NCI-H1092 treated with DMSO at 0.1 percent for 48 hours (cell line): ENCODE measurements around the gene SPSB3.

Experiments used
- DNase-seq: peaks from one replicate; lab custom pipeline; 2025; lab: John Stamatoyannopoulos, UW

SPSB3 gene

DNA sequence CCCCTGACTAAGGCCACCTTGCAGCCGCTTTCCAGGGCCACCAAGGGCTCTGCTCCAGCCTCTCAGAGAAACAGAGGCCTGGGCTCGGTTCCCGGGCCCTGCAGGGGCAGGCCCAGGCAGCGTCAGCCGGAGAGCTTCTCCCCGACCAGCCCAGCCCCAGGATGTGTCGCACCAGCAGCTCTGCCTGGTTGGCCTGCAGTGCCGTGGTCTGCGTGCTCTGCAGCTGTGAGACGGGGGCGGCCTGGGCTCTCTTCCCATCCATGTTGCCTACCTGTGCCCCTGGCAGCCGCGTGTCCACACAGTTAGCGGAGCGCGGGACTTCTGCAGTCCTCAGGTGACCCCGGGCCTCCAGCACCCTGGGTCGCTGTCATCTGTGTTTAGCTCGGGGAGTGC is 6.3 kb upstream of the SPSB3 start:
- no peak for DNase-seq

DNA sequence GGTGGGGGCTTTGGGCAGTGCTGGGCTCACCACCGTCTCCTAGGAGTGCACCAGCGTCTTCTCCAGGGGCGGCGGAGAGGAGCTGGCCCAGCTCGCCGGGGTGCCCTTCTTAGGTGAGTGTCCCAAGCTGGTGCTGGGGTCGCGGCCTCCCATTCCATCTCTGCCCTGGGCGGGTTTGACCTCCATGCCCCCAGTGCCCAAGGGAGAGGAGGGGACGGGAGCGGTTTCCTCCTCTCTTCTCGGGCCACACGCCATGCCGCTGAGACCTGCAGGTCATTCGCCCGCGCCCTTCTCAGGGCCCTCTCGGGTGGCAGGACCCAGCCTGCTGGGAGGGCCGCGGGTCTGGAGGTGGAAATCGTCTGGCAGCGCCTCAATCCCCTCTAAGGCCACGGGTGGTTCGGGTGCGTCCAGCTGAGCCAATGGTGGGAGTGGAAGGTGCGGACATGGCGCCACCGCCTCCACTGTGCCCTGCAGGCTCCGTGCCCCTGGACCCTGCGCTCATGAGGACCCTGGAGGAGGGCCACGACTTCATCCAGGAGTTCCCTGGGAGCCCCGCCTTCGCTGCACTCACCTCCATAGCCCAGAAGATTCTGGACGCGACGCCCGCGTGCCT is 5.8 kb upstream of the SPSB3 start:
- no peak for DNase-seq

GRCh38 chr16:1787322-1788094 is 5.1 kb upstream of the SPSB3 start:
- DNase-seq: no peak

DNA sequence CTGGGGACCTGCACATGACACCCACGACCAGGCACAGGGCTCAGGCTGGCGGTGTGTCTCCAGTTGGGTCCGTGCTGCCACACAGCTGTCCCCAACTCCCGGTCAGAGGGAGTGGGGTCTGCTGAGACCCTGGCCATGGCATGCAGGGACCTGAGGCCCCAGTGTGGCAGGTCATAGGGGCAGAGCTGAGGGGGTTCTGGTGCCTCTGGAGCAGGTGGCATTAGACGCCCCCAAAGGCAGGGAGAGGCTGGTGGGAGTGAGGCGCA is 4.6 kb upstream of the SPSB3 start:
- DNase-seq: no peak

- DNase-seq: no peak
These were observed 4.1 kb upstream of the SPSB3 start for GRCh38 chr16:1786242-1787055.

GRCh38 chr16:1785846-1786170 is 3.4 kb upstream of the SPSB3 start:
- no peak for DNase-seq

GRCh38 chr16:1784977-1785845 is 2.8 kb upstream of the SPSB3 start:
- DNase-seq: no peak

DNA sequence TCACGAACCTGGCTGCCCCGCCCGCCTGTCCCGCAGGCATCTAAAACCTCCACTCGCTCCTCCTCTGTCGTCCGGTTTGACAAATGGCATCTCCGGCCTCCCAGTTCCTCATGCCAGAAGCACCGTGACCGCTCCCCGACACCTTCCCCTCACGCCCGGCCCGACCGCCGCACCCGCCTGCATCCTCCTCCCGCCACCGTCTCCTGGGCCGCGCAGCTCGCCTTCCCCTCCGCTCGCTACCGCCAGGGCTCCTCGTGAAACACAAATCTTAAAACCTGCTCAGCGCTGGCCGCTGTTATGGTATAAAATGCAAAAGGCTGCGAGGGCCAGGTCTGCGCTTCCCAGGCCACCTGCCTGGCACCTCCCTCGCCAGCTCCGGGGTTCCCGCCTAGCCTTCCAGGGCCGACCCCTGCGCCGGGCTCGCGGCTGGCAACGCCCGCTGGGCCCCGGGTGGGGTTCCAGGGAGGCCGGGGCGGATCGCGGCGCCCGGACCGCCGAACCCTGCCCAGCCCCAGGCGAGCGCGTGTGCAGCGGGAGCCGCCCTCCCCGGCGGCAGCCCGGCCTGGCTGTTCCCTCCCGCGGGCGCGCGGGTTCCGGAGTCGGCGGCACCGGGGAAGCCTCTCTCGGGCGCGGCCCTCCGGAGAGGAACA is 488 bp downstream of the SPSB3 start:
- peak; percentile 31 for DNase-seq

- DNase-seq: no peak
These were observed 1.1 kb downstream of the SPSB3 start for GRCh38 chr16:1781254-1781653.

DNA sequence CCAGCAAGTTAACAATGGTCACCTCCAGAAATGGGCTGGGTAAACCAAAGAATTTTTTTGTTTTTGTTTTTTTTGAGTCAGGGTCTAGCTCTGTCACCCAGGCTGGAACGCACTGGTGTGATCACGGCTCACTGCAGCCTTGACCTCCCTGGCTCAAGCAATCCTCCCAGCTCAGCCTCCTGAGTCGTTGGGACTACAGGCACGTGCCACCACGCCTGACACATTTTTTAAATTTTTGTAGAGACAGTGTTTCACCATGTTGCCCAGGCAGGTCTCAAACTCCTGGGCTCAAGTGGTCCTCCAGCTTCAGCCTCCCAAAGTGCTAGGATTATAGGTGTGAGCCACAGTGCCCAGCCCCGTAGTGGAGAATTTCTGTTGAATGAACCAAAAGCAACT is 1.7 kb downstream of the SPSB3 start:
- DNase-seq: no peak

GRCh38 chr16:1779741-1780676 is 2.4 kb downstream of the SPSB3 start:
- no peak for DNase-seq

DNA sequence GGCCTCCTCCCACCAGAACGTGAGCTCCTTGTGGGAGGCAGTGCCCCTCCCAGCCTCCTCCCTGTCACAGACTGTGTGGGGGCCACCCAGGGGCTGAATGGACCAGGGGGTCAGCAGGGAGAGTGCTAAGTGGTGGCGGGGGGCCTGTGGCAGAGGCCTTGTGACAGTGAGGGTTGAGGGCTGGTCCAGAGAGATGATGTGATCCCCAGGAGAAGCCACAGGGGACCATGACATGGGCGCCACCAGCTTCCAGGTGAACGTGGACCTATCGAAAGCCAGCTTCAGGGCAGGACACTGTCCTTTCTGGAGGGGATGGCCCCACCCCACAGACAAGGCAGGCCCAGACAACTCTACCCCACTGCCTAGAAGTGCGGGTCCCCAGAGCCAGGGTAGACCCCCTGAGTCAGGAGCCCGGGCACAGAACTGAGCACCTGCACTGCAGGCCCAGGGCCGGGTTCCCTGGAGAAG is 3.1 kb downstream of the SPSB3 start:
- DNase-seq: no peak

DNA sequence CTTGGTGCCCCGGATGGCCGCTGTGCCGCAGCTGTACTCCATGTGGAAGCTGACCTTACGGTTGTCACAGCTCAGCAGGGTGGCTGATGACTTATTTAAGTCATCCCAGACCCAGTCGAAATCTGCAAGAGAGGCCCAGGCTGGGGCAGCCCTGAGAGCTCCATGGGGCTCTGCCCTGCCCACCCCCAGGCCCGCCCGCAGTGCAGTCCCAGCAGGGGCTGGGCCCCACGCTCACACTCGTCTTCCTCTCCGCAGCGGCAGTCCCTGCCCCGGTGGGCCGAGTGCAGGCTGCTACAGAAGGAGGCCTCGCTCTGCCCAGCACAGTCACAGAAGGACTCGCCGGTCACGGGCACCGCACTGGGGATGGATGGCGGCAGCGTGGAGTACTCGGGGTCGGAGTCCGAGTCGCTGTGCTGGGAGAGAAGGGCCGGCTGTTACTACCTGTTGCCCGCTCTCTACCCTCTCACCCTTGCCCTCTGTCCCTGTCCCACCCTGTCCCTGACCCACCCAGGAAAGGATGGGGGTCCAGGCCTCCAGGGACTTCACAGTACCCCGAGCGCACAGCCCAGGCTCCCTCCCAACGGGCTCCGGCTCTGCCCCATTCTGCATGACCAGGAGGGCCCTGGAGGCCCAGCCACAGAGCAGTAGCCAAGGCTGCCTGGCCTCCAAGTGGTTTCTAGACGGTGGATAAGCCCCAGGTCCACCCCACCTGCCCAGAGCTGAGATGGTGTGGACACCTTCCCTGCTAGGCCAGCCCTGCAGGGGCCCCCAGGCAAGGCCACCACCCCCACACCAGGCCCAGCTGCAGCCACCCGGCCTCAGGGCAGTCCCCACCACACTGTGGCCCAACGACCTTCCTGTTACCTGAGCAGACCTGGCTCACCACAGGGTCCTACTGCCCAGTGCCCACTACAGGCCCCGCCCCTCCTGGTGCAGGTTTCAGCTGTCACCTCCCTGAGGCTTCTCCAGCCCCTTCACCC is 3.9 kb downstream of the SPSB3 start:
- DNase-seq: no peak

DNA sequence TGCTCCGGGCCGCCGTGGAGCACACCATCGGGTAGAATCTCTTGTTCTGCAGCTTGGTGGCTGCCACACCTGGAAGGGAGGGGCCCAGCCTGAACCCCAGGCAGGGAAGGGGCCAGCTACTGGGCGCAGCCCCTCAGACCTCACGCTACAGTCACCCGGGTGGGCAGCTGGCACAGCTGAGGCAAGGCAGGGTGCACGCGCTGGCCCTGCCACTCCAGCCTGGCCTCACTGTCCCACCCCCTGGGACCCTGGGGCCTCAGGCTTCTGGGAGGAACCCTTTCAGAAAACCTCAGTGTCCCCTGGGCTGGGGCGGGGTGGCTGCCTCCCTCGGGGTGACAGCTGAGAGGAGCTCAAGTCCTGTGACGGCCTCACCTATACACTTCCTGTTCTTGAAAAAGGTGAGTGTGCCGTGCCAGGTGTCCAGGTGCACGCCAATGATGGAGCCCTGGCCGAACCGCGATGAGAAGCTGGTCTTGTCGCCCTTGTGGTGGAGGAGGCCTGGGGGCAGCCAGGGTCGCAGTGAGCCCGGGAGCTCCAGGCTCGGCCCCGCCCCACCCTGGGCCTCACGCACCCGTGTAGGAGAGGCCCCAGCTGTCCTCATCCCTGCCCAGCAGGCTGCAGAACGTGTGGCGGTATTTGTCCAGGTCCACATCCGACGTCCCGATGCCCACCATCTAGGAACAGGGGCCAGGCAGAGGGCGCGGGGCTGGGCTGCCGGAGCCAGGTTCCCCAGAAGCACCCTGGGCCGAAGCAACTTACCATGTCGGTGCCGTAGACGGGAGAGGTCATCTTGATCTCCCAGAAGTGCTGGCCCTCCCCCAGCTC is 4.8 kb downstream of the SPSB3 start:
- DNase-seq: no peak

- no peak for DNase-seq
These were observed 5.4 kb downstream of the SPSB3 start for GRCh38 chr16:1776991-1777374.

DNA sequence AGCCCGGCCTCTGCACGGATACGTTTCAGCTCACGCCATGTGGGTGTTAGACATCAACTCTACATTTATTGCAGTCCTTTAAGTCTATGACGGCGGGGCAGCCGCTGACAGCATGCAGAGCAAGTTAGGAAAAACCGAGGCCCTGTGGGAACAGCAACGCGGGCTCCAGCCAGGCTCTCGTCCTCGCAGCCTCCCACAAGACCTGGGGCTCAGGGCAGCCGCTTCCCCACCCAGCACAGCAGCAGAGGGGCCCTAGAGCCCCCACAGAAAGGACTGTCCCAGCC is 5.8 kb downstream of the SPSB3 start:
- DNase-seq: no peak

DNA sequence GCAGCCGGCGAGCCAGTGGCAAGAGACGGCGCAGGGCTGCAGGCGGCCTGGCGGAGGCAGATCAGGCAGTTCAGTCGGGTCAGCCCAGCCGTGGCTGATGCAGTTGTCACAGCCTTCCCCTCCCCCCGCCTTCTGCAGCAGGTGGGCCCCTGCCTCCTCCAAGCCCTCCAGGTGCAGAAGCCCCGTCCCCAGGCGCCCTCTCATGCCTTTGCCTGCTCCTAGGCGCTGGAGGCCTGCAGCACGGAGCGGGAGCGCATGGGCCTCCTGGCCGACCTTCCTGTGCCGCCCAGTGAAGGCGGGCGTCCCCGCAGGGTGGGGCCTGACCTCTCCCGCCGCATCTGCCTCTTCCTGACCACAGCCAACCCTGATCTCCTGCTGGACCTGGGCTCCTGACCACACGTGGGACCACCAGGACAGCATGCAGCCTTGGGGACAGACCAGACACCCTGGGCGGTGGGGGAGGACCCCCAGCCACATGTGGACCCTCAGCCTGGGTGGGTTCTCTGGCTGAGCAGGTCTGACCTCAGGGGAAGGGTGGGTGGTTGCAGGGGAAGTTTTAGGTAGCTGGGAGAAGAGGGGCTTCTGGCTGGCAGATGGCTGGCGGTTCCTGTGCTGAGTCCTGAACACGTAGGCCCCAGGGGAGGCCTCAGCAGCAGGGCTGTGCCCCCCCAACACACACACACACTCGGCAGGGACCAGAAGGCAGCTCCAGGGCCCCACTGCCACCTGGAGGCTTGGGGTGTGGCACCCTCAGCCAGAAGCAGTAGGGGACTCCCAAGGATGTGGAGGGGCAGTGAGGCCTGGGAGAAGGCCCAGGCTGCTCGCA is 6.3 kb downstream of the SPSB3 start:
- DNase-seq: no peak
